GM12891 (cell line): ENCODE results near the gene CENPT.

ENCODE experiments used
- PAX5 ChIP-seq: IDR thresholded peaks from 2 replicates; pipeline ENCODE4 v1.6.1; 2011; ENCODE audit warnings: low read length, moderate library complexity, mild to moderate bottlenecking; ENCODE audit not compliant: insufficient read depth, severe bottlenecking
- POLR2A ChIP-seq: IDR thresholded peaks from 2 replicates; pipeline ENCODE4 v1.6.1; 2011; ENCODE audit warnings: low read depth, low read length, control low read depth
- POLR2AphosphoS5 ChIP-seq: IDR thresholded peaks from 2 replicates; pipeline ENCODE4 v1.6.1; 2011; ENCODE audit warnings: low read depth, low read length, control low read depth
- POU2F2 ChIP-seq: IDR thresholded peaks from 2 replicates; pipeline ENCODE4 v1.6.1; 2011; ENCODE audit warnings: low read depth, mild to moderate bottlenecking, control low read depth, low read length, moderate library complexity
- TAF1 ChIP-seq: IDR thresholded peaks from 2 replicates; pipeline ENCODE4 v1.6.1; 2011; ENCODE audit warnings: low read depth, low read length, control low read depth

- TF ChIP-seq POLR2A (no peak), POU2F2 (no peak), TAF1 (no peak), POLR2AphosphoS5 (no peak), PAX5 (no peak)
Observed at GRCh38 chr16:67873435-67874370, 26.2 kb upstream of the CENPT start.
